Suppressor macrophage treated with lipopolysaccharide for 1 hour (primary cell): ENCODE results near the gene ASCL5.

Experiments used
- DNase-seq, 3 donors: peaks; one replicate each; pipeline ENCODE4 v3.0.0-alpha.2; 2020 to 2022

The ASCL5 gene

DNA sequence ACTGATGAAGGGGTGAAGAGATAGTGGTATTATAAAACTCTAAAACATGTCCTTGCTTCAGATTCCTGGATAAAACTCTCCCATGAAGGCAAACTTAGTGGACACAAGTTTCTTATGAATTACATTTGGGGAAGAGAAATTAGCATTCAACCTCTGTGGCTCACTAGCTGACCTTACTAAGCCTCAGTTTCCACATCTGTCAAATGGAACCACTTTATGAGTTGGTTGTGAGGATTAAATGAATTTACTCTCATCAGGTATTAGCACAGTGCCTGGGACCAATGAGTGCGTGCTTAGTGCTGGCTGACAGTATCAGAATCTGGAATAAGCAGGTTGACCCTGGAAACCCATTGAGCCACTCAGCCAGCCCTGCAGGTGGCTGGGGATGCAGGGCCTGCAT, 17.3 kb downstream of the ASCL5 start:
- no peak for DNase-seq

DNA sequence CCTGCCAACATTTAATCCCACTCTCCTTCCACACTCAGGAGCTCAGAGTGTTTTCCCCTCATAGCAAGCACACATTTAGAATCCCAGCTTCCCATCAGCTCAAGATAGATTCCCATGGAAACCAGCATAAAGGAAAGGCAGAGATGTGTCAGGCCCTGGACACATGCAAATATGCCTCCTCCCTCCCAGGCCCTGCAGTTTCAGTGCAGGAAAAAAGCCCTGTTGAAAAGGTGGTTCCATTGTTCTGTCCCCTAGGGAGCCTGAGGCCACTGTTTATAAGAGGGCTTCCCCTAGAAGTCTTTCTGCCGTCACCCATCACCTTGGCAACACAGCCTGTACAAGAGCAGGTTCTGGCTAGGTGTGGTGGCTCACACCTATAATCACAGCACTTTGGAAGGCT, 18.4 kb downstream of the ASCL5 start:
- no peak for DNase-seq

DNA sequence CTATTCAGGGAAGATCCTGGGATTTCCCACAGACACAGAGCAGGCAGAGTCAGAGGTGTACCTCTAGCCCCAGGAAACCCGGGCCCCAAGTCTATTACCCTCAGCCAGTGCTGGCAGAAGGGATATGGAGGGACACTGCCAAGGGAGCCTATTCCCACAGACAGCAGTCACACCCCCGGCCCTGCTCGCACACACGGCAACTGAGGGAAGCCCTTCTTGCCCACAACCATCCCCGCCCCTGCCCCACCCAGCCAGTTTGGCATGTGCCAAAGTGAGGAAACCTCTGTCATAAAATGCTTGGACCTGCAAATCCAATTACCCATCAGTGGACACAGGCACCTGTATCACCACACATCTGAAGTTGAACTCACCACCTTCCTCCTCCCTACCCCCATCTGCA, 21.3 kb downstream of the ASCL5 start:
- DNase-seq, result no peak

DNA sequence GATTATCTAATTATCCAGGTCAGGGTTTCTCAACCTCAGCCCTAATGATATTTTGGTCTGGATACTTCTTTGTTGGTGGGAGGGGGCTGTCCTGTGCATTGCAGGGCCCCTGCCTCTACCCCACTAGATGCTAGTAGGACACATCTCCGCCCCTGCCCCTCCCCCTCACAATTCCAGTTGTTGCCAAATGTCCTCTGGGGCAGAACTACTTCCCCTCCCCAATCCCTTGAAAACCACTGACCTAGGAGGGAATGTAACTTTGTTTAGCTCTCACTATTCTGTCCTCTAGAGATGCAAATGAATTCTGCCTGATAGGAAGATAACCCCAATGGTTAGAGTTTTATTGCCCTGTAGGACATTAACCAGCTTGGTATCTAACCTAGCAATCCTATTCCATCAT, 22.8 kb downstream of the ASCL5 start:
- DNase-seq, result no peak

DNA sequence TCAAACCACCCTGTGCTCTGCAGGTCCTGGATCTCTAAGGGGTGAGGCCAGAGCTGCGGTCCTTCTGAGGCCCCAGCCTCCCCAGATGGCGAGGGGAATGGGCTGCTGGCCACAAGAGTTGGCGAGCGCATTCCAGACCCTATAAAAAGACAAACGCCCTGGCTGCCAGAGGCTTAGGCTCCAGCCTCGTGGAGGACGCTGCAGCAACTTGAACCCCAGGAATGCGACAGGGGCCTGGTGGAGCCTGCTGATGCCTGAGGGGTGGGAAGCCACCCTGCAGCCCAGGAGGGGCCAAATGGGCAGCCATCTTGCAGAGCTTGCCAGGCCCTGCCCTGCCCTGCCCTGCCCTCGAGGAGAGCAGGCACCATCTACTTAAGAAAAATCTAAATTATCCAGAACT, 23.3 kb downstream of the ASCL5 start:
- no peak for DNase-seq

DNA sequence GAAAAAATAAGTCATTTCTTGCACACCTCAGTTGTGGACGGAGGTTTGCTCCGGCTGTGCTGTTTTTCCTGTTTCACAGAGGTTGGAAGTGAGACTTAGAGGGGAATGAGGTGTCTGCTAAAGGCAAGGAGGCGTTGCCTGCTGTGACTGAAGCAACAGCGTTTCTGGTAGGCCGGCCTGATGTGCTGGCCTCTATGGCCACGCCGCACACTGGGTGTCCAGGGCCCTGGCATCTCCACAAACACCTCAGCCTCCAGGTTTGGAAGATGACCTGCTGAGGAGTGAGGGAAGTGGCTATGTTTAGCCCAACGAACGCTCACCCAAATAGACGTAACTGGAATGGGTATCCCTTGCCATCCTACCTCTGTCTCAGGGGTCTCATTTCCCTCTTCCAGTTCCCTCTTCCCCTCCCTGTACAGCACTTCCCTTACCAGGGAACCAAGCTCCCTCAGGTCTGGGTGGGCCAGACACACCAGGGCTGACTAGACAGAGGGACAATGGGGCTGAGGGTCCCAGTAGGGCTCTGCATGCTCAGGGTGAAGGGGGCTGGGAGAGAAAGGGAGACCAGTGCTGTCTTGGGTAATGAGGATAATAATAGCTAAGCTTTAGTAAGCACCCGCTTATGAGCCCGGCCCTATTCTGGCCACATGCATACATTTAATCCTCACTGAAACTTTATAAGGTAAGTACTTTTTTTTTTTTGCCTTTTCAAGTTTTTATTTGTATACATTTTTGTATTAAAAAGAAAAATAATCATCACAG, 26.6 kb downstream of the ASCL5 start:
- DNase-seq, result no peak

DNA sequence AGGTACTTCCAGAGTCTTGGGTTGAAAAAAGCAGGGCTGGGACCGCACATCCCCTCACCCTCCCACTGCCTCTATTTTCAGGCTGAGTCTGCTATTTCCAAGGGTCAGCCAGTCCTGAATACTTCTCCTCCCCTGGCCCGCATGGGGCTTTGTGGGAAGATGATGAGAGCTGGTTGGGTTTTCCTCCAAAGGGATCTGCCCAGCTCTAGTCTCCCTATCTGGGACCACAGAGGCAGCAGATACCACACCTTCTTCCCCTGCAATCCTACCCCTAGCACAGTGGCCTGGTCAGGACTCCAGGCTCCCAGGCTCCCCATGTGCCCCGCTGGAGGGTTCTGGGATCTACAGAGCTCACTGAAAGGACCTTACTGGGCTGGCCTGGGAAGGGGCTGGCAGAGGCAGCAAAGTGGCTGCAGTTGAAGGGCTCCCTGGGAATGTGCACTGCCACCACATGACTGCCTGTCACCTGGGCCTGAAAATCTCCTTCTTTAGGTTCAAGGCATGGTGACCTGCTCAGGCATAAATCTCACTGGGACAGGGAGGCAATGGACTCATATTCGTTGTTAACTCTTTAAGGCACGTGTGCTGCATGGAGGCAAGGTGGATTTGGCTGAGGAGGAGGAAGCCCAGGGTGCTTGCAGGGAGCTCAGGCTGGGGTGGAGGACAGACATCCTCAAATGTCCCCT, 27.8 kb downstream of the ASCL5 start:
- DNase-seq, result no peak

DNA sequence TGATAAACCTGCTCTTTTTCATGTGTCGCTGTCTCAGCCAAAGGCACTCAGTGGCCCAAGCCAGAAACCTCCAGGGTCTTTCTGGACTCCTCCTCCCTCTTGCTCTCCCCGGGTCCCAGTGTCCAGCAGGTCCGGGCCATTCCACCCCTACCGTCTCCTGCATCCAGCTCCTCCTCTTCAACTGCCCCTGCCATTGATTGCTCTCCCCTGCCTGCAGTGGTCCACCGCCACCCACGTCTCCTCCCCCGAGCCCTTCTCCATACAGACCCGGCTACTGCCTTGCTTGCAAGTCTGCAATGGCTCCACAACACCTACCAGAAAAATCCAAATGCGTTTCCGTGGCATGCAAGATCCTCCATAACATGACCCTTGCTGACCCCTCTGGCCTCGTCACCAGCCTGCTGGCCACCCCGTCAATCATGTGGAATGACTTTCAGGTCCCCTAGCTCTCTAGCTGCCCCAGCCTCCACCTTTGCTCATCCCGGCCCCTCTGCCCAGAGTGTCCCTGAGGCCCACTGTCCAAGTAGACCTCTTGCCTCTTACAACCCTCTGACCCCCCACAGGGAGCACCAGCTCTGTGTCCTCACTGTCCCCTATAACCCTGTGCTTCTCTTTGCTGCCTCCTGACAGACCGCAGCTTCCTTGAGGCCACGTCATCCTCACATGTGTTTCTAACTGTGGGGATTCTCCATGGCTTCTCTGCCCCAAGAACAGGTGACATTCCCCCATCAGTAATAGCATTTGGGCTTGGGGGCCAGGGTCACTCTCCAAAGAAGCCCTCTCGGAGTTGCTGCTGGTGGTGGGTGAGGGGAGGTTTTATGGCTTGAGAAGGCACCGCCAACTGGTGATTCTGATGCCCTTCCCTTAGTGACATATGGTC, 29.8 kb downstream of the ASCL5 start:
- no peak for DNase-seq

DNA sequence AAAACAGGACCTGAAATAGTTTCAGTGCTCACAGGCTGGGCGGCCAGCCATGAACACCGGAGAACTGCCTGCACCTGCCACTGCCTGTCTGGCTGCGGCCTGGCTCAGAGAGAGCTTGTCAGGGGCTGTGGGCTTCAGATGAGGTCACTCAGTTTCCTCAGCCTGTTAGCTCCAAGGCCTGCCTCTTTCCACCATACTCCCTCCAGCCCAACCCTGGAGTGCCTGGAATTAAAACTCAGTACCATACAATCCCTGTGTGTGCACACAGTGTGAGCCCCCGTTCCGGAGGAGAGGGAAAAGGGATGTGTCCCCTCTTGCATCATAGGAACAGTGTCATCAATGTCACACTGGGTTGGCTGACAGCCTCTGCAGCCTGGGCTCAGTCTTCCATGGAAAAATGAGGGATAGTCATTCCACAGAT, 30.9 kb downstream of the ASCL5 start:
- DNase-seq, result no peak

DNA sequence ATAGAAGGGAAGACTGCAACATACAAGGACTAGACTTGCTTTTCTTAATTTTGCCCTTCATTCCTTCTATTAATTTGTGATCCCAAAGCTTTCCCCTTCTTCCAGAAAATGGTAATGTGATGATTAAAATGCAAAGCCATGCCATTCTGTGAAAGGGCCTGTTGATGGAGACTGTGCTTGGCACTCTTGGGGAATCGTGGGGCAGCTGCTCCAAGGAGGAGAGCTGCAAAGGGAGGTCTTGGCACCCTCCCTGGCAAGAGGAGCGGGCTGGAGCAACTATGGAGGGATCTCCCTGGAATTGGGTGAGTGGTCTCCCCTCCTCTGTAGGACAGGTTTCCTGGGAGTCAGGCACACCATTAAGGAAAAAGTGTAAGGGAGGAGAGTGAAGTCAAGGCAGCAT, 31.4 kb downstream of the ASCL5 start:
- no peak for DNase-seq

DNA sequence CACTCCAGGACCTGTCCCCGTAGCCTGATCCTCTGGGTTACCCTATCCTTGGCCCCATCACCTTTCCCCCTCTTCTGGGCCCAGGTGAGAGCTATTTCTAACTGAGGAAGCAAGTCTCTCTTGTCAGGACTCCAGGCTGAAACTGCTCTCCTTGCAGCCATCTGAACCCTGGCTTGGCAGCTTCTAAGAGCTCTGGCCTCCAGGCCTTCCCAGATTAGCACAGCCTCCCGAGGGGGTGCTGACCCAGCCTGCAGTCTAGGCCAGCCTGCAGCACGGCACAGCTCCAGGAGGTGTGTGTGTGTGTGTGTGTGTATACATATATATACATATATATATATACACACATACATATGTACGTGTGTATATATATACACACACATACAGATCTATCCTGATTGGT, 32.2 kb downstream of the ASCL5 start:
- no peak for DNase-seq

DNA sequence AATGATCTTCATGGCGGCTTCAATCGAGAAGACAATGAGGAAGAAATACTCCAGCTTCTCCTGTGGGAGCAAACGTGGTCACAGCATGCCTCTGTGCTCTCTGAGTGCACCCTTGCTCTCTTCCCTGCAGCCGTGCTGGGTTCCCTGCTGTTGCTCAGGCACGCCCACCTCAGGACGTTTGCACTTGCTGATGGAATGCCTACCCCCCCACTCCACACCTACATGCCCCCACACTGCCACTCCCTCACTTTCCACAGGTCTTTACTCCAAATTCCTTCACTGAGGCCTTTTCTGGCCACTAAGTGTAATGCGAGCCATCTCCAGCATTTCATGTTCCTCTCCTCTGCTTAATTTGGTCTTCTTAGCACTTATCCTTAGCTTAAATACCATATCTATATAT, 33.0 kb downstream of the ASCL5 start:
- DNase-seq, result no peak

DNA sequence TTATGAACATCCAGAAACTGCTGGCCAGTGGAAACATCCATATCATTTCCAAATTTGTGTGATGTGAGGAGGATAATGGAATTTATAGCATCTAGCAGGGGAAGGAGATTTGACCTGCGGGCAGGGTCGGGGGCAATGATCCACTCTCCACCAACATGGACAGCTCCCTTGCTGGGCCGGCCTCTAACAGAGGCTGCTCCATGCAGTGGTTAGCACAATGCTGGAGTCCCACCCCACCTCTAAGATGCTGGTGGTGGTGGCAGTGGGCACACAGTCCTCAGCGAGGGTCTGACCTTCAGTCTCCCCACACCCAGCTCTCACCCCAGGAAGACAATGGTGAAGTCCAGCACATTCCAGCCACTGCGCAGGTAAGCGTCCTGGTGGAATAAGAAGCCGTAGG, 33.4 kb downstream of the ASCL5 start:
- DNase-seq, result no peak

DNA sequence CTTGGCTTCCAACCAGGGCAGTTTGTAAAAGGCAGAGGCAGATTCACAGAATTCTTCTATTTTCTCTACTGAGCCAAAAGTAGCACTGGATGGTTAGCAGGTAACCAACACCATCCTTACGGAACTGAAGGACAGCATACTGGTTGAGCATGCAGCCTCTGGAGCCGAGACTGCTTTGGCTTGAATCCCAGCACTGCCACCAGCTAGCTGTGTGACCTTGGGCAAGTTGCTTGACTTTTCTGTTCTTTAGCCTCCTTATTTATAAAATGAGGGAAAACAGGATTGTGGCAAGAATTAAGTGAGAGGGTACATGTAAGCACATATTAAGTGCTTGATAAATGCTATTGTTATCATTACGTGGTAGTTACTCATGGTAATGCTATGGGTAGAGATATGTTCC, 34.2 kb downstream of the ASCL5 start:
- no peak for DNase-seq

DNA sequence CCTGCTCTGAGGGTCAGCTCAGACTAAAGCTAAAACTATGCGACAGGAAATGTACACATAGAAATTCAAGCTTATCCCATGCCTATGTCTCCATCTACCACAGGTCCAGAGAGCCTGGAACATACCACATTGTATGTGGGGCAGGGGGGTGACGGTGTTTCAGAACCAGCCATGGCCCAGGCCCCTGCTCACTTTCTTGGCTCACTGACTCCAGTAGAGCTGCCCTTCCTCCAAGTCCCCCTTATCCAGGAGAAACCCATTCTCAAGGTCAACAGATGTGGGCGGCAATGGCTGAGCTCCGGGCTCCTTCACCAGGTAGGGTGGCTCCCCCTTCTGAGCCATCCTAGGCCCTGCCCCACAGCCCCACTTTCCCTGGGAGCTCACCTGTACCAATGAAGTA, 35.7 kb downstream of the ASCL5 start:
- DNase-seq, result no peak

DNA sequence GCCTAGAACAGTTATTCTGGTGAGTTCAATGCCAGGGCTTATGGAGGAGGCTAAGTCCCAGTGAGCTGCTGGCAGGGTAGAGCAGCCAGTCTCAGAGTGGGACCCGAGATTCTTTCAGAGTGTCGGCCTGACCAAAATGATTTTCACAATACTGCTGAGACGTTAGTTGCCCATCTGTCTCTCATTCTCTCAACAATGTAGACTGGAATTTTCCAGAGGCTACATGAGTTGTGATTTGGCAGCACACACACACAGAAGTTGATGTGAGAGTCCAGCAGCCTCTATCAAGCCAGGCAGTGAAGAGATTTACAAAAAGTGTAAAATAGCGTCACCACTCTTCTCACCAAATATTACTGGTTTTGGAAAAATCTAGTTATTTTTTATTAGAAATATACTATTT, 36.4 kb downstream of the ASCL5 start:
- no peak for DNase-seq

DNA sequence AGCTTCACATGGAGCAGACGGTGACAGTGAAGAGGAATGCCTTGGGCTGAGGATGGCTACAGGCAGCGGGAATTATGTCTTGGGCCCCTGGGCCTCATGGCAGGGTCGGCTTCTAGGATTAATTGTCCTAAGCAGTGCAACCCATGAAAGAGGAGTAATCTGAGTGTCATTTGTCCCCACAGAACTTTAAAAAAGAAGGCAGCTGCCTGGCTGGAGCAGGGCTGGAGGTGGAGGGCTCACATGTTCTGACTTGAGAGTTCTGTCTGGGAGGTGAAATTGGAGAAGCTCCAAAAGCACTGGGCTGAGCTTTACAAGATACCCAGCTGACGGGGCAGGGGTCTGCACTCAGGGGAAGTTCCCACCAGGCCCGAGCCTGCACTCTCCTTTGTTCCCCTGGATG, 37.4 kb downstream of the ASCL5 start:
- DNase-seq, result no peak

DNA sequence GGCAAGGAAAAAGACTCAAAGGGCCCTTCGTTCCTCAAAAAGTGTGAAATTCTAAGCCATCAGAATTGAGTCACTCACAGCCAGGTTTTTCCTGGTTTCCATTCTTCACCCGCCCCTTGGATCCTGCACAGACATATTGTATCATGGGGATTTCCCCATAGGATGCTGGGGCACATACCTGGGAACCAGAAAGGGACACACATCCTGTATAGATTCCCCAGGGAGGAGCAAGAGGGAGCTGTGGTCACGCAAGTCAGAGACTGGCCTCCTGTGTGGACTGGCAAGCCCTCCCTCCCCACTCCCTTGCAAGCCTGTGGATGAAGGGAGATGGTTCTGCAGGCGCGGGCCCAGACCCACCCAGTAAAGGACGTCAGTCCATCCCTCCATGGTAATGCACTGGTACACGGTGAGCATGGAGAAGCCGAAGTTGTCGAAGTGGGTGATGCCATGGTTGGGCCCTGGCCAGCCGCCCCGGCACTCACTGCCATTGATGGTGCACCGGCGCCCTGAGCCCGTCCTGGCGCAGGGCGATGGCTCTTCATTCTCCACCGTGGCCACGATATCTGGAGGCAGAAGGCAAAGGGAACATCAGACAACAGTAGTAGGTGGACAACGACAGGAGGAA, 38.0 kb downstream of the ASCL5 start:
- DNase-seq, result no peak

DNA sequence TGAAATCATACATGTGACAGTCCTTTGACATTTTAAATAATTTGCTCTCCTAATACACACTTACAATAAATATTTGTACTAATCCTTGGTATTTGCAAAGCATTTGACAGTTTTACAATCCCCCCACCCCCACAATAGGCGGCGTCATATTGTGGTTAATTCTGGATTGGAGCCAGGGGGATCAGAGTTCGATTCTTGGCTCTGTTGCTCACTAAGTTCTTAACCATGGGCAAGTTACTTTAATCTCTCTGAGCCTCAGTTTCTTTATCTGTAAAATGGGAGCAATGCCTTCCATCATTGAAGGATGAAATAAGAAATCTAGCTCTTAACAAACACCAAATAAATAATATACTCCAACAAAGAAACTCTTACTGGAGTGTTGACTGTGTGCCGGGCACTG, 38.6 kb downstream of the ASCL5 start:
- DNase-seq, result no peak

DNA sequence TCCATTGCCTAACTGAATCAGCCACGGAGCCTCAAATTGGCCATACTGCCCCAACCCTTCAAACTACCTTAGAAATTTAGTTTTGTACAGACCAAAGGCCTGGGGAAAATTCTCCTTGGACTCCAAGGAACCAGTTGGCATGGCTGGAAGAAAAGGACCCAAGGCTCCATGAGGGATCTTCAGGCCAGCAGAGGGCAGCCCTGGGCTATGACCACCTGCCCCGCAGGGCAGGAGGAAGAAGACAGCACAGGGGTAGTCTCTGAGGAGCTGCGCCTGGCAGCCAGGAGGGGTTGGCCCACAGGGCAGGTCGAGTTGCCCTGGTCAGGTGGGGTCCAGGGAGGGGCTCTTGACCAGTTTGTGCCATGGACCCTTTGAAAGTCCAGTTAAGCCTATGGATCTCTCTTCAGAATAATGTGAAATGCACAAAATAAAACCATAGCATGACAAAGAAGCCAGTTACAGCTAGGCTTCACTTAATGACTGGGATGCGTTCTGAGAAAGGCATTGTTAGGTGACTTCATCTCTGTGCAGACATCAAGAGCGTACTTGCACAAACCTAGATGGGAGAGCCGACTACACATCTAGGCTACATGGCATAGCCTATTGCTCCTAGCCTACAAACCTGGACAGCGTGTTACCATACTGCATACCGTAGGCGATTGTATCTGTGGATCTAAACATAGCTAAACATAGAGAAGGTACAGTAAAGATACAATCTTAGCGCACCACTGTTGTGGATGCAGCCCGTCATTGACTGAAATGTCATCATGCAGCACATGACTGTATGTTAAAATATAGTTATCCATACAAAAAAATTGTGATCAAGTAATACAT, 40.9 kb downstream of the ASCL5 start:
- DNase-seq, result peak; percentile 67 to 85 (median 76)

DNA sequence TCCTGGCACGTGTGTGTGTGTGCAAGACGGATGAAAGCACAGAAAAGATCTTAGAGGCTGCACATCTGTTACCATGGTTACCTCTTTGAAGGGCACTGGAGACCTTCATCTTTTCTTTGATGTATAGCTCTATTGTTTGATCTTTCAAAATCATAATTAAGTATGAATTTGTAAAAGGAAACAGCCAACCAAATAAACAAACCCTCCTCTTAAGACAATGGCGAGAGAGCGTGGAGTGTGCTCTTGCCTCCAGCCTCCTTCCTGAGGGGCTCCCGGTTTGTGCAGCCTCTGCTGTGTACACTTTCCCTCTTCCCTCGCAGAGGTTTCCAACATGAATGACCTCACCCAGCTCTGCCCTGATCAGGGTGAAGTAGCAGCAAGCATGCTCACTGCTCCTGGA, 42.7 kb downstream of the ASCL5 start:
- DNase-seq, result no peak

DNA sequence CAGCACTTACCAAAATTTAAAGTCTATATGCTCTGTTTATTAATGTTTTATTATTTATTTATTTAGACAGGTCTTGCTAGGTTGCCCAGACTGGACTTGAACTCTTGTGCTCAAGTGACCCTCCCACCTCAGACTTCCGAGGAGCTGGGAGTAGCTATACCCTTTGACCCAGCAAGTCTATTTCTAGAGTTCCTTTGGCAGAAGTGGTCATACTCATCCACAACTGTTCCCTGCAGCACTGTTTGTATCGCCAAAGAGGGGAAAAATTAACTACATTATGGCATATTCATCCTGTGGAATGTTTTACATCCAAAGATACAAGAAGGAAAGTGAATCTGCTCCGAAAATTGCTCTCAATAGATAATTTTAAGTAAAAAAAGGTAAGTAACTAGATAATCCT, 43.2 kb downstream of the ASCL5 start:
- no peak for DNase-seq
